Activated B cell treated with CpG ODN at 0.5 μM for 24 hours (primary cell): ENCODE data around the gene EPHA3. TPM values are rescaled to one million over a fixed set of nuclear protein-coding genes. Genes with fewer than 3 reads are reported as not detected.

ENCODE experiments used
- ATAC-seq: fragments of 200-7000 bp; cut with Tn5 transposase; one replicate; pipeline ENCODE4 v1.10.0; 2021; ENCODE audit warnings: low read depth, mild to moderate bottlenecking, moderate library complexity
- CTCF ChIA-PET: fragments of 350-600 bp; sonication (Branson Sonifier 250); formaldehyde crosslinking; loops from one replicate; lab custom pipeline; 2021; ENCODE audit warnings: antibody characterized with exemption; lab: Charles Lee
- POLR2A ChIA-PET: fragments of 350-600 bp; sonication (Branson Sonifier 250); formaldehyde crosslinking; loops from one replicate; lab custom pipeline; 2021; ENCODE audit warnings: antibody characterized with exemption; lab: Charles Lee
- DNase-seq: peaks from one replicate; pipeline ENCODE4 v3.0.0; 2022
- H3K27ac Mint-ChIP-seq: one replicate; pipeline ENCODE4 v1.8.0; 2020; ENCODE audit warnings: mixed read lengths
- H3K27me3 Mint-ChIP-seq: one replicate; pipeline ENCODE4 v1.8.0; 2021; ENCODE audit warnings: mixed read lengths
- H3K36me3 Mint-ChIP-seq: one replicate; pipeline ENCODE4 v1.8.0; 2021; ENCODE audit warnings: low read depth, mixed read lengths
- H3K4me1 Mint-ChIP-seq: one replicate; pipeline ENCODE4 v1.8.0; 2021; ENCODE audit warnings: mixed read lengths
- H3K4me3 Mint-ChIP-seq: one replicate; pipeline ENCODE4 v1.8.0; 2020; ENCODE audit warnings: mild to moderate bottlenecking, mixed read lengths
- H3K9me3 Mint-ChIP-seq: one replicate; pipeline ENCODE4 v1.8.0; 2020; ENCODE audit warnings: mixed read lengths
- intact Hi-C: fragments of 100-400 bp; cut with micrococcal nuclease; formaldehyde crosslinking; loops from one replicate; pipeline ENCODE4 v1.15.1; 2024
- total RNA-seq: library from RNA; stranded (reverse); gene quantifications from 2 replicates; pipeline ENCODE4 v1.2.3, GENCODE V29; 2022
- TF ChIP-seq, protein P1 (sequence below): fragments of 200-600 bp; IDR thresholded peaks from one replicate; pipeline ENCODE4 v1.8.0; 2022; ENCODE audit warnings: antibody characterized with exemption, mild to moderate bottlenecking

The EPHA3 gene
- total RNA-seq, 1 donor from 2014 or later: not detected

DNA sequence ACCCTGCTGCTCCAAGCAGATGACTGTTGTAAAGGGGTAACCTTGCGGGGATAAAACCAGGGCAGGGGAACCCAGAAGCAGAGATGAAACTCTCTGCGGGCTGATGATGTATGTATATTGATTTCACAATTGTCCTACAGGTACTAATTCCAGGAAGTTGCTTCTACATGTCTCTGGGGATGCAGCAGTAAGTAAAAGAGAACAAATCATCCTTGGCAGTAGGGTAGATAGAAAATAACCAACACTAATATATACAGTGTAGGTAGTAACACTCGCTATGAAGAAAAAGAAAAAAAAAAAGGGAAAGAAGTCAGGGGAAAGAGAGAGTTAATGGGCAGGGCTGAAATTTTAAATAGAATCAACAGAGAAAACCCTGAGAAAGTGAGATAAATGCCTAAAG is 50.2 kb downstream of the EPHA3 start:
- CTCF ChIA-PET: no interaction called here
- Mint-ChIP-seq H3K36me3 (no peaks in the 10 kb centered on the region), H3K27me3 (no peaks in the 10 kb centered on the region), H3K4me3 (no peak overlapping the region), H3K27ac (no peak overlapping the region), H3K9me3 (no peaks in the 10 kb centered on the region), H3K4me1 (no peaks in the 10 kb centered on the region)
- intact Hi-C loops: loop anchor here (10.0 kb wide), 1 partner anchor 63 kb away; no protein-coding TSS in a partner anchor
- TF ChIP-seq, protein P1, sequence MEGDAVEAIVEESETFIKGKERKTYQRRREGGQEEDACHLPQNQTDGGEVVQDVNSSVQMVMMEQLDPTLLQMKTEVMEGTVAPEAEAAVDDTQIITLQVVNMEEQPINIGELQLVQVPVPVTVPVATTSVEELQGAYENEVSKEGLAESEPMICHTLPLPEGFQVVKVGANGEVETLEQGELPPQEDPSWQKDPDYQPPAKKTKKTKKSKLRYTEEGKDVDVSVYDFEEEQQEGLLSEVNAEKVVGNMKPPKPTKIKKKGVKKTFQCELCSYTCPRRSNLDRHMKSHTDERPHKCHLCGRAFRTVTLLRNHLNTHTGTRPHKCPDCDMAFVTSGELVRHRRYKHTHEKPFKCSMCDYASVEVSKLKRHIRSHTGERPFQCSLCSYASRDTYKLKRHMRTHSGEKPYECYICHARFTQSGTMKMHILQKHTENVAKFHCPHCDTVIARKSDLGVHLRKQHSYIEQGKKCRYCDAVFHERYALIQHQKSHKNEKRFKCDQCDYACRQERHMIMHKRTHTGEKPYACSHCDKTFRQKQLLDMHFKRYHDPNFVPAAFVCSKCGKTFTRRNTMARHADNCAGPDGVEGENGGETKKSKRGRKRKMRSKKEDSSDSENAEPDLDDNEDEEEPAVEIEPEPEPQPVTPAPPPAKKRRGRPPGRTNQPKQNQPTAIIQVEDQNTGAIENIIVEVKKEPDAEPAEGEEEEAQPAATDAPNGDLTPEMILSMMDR: no peak
- no peak for ATAC-seq
- POLR2A ChIA-PET: no interaction called here
- no peak for DNase-seq

DNA sequence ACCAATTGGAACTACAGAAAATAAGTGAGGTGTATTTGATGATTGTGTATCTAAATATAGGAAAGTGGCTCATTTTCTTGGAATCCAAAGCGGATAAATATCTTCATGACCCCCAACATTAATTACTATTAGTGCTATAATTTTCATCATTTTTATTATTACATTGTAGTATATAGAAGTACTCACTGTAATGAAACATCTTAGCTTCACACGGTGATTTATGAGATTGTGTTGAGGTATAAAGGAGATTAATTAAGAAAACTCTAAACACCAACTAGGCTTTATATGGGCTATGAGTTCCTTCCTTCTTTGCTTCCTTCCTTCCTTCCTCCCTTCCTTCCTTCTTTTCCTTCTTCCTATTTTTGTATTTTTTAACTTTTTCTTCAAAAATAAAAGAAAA is 52.2 kb downstream of the EPHA3 start:
- Mint-ChIP-seq H3K27ac (no peak overlapping the region), H3K27me3 (no peaks in the 10 kb centered on the region), H3K4me3 (no peak overlapping the region), H3K4me1 (no peaks in the 10 kb centered on the region), H3K36me3 (no peaks in the 10 kb centered on the region), H3K9me3 (no peaks in the 10 kb centered on the region)
- no peak for ATAC-seq
- CTCF ChIA-PET: interaction anchor here (0.5 kb wide), 1 partner anchor 9 kb away, joined by 3 read pairs; no protein-coding TSS in a partner anchor
- no peak for DNase-seq
- intact Hi-C loops: loop anchor here (10.0 kb wide), 1 partner anchor 65 kb away; no protein-coding TSS in a partner anchor
- TF ChIP-seq, protein P1: no peak
- POLR2A ChIA-PET: no interaction called here

DNA sequence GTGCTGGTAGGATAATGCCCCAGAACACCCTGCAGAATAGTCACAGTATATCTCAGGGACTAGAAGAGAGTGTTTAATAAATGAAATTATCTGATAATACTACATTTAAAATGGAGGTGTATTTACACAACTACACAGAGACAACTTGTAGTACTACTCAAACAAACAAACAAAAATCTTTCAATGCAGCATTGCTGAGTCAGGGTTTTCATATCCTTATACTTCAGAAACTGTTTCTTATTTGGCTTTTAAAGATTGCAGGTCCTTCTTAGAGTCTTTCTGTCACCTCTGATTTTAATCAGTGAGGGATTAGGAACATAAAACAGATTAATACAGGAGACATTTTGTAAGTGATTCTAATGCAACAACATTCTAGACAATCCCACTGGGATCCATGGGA is 57.4 kb downstream of the EPHA3 start:
- DNase-seq (no peak), ATAC-seq (no peak)
- H3K27me3 Mint-ChIP-seq: peaks cover 1% of the 10 kb centered on the region
- no peaks in the 10 kb centered on the region for H3K4me1 Mint-ChIP-seq
- H3K4me3 Mint-ChIP-seq: no peak overlapping the region
- intact Hi-C loops: no loop called here
- no peaks in the 10 kb centered on the region for H3K36me3 Mint-ChIP-seq
- POLR2A ChIA-PET: no interaction called here
- no peak overlapping the region for H3K27ac Mint-ChIP-seq
- H3K9me3 Mint-ChIP-seq: no peaks in the 10 kb centered on the region
- TF ChIP-seq, protein P1: no peak
- CTCF ChIA-PET: no interaction called here

- ChIA-PET POLR2A (no interaction called here), CTCF (no interaction called here)
- no peak for DNase-seq
- TF ChIP-seq, protein P1: no peak
- H3K27ac Mint-ChIP-seq: no peak overlapping the region
- H3K27me3 Mint-ChIP-seq: peaks cover 1% of the 10 kb centered on the region
- intact Hi-C loops: no loop called here
- no peaks in the 10 kb centered on the region for H3K4me1 Mint-ChIP-seq
- no peak overlapping the region for H3K4me3 Mint-ChIP-seq
- no peaks in the 10 kb centered on the region for H3K36me3 Mint-ChIP-seq
- ATAC-seq: no peak
- no peaks in the 10 kb centered on the region for H3K9me3 Mint-ChIP-seq
Measured at GRCh38 chr3:89165636-89166263, 58.3 kb downstream of the EPHA3 start.

- H3K27ac Mint-ChIP-seq: no peak overlapping the region
- DNase-seq: no peak
- H3K36me3 Mint-ChIP-seq: no peaks in the 10 kb centered on the region
- no peaks in the 10 kb centered on the region for H3K9me3 Mint-ChIP-seq
- no peak overlapping the region for H3K4me3 Mint-ChIP-seq
- no peaks in the 10 kb centered on the region for H3K27me3 Mint-ChIP-seq
- TF ChIP-seq, protein P1: no peak
- ATAC-seq: no peak
- CTCF ChIA-PET: no interaction called here
- intact Hi-C loops: no loop called here
- H3K4me1 Mint-ChIP-seq: no peaks in the 10 kb centered on the region
- POLR2A ChIA-PET: no interaction called here
Measured at GRCh38 chr3:89171687-89172545, 64.5 kb downstream of the EPHA3 start.
